G401.6 (cell line): ENCODE measurements around the gene ARHGAP42.
"Not testable (repeated sequence)": the region's sequence is repeated elsewhere in the genome, so short reads cannot be mapped to it uniquely, and the experiment has no call there.

Source experiments
- FAIRE-seq: peaks from 2 replicates; lab custom pipeline; 2012; peaks lifted over from hg19 to GRCh38; lab: Jason Lieb, UNC

ARHGAP42 gene

GRCh38 chr11:100687054-100687629 lies at the start of gene ARHGAP42:
Gene ARHGAP42, plus strand, starts transcription at chr11:100687288. Its CDS starts 391 bp downstream, at chr11:100687679.
- FAIRE-seq, result no peak

- no peak for FAIRE-seq
Measured at GRCh38 chr11:100637706-100638105, 49.4 kb upstream of the ARHGAP42 start.

GRCh38 chr11:100638648-100639047 lies 48.4 kb upstream of the ARHGAP42 start:
- no peak for FAIRE-seq

GRCh38 chr11:100639140-100639539 lies 47.9 kb upstream of the ARHGAP42 start:
- no peak for FAIRE-seq

GRCh38 chr11:100640071-100640470 lies 47.0 kb upstream of the ARHGAP42 start:
- no peak for FAIRE-seq

- FAIRE-seq, result no peak
Measured at GRCh38 chr11:100640646-100641045, 46.4 kb upstream of the ARHGAP42 start.

GRCh38 chr11:100641456-100641855 lies 45.6 kb upstream of the ARHGAP42 start:
- FAIRE-seq, result no peak

GRCh38 chr11:100646545-100646944 lies 40.5 kb upstream of the ARHGAP42 start:
- FAIRE-seq, result no peak

- no peak for FAIRE-seq
Measured at GRCh38 chr11:100647861-100648260, 39.2 kb upstream of the ARHGAP42 start.

GRCh38 chr11:100663583-100663982 lies 23.5 kb upstream of the ARHGAP42 start:
- FAIRE-seq, result no peak

GRCh38 chr11:100663996-100664395 lies 23.1 kb upstream of the ARHGAP42 start:
- no peak for FAIRE-seq

- FAIRE-seq, result not testable (repeated sequence)
Measured at GRCh38 chr11:100666816-100667215, 20.3 kb upstream of the ARHGAP42 start.

GRCh38 chr11:100667449-100667848 lies 19.6 kb upstream of the ARHGAP42 start:
- no peak for FAIRE-seq

- FAIRE-seq, result no peak
Measured at GRCh38 chr11:100670140-100670539, 16.9 kb upstream of the ARHGAP42 start.

- FAIRE-seq, result no peak
Measured at GRCh38 chr11:100671471-100671870, 15.6 kb upstream of the ARHGAP42 start.

- FAIRE-seq, result no peak
Measured at GRCh38 chr11:100672498-100673033, 14.5 kb upstream of the ARHGAP42 start.

GRCh38 chr11:100673063-100673462 lies 14.0 kb upstream of the ARHGAP42 start:
- no peak for FAIRE-seq

- FAIRE-seq, result no peak
Measured at GRCh38 chr11:100674212-100674611, 12.9 kb upstream of the ARHGAP42 start.

- no peak for FAIRE-seq
Measured at GRCh38 chr11:100675115-100675650, 11.9 kb upstream of the ARHGAP42 start.

- no peak for FAIRE-seq
Measured at GRCh38 chr11:100676901-100677300, 10.2 kb upstream of the ARHGAP42 start.

GRCh38 chr11:100677796-100678195 lies 9.3 kb upstream of the ARHGAP42 start:
- FAIRE-seq, result no peak

- no peak for FAIRE-seq
Measured at GRCh38 chr11:100680070-100680469, 7.0 kb upstream of the ARHGAP42 start.

GRCh38 chr11:100681064-100681502 lies 6.0 kb upstream of the ARHGAP42 start:
- FAIRE-seq, result no peak
